HG02884 (cell line): Measurements from ENCODE around the gene PRKN.
"Not testable (repeated sequence)": the region's sequence is repeated elsewhere in the genome, so short reads cannot be mapped to it uniquely, and the experiment has no call there.

ENCODE experiments used
- ATAC-seq: cut with Tn5 transposase; IDR thresholded peaks from one replicate; pipeline ENCODE4 v1.9.1; 2021; ENCODE audit warnings: mild to moderate bottlenecking, moderate library complexity; ENCODE audit not compliant: unreplicated experiment

The PRKN gene

GRCh38 chr6:161313940-161314509 lies 1413.5 kb downstream of the PRKN start:
- no peak for ATAC-seq

DNA sequence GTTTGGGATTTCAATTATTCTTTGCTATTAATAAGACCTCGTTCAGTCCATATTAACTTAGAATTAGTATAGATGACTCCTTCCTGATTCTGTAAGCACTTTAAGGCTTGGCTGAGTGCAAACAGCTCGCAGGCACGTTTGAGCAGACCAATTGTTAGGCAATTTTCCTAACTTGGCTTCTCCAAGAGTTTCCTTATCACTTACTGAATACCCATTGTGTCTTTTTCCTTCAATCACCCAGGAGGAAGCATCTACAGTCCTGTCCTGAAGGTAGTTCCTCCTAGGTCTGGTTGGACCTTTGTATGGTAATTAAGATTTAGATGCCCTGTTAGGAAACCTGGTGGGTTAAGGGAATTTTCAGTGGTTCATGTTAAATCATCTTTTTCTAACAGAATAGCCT lies 1414.1 kb downstream of the PRKN start:
- not testable (repeated sequence) for ATAC-seq

DNA sequence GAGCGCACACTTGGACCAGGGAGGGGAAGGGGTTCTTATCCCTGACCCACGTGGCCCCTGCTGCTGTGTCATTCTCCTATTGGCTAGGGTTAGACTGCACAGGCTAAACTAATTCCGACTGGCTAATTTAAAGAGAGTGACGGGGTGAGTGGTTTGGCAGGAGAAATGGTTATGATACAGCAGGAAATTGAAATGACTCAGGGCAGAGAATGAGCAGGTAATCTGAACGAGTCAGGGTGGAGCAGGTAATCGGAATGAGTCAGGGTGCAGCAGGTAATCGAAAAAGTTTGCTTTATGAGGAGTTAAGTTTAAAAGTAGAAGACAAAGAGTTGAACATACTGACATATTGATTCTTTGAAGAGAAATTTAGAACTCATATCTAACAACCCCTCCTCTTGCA lies 1417.8 kb downstream of the PRKN start:
- not testable (repeated sequence) for ATAC-seq

DNA sequence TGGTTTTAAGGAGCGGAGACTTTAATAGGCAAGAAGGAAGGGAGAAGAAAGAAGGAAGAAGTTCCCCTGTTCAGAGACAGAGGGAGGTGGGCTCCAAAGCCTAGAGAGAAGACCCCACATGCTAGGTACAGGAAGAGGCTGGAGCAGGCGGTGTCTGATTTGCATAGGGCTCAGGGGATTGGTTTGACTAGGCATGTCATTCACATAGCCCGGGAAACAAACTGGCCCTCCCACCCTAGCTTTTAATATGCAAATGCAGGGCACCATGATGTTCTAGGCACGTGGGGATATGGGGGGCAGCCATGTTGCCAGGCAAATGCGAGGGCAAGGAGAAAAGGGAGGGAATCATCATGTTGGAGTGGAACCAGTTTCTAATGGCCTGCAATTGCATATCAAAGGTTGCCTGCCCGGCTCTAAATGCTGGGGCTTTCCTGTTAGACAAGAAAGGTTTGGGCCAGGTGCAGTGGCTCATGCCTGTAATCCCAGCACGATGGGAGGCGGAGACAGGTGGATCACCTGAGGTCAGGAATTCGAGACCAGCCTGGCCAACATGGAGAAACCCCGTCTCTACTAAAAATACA lies 1419.4 kb downstream of the PRKN start:
- ATAC-seq = no peak

DNA sequence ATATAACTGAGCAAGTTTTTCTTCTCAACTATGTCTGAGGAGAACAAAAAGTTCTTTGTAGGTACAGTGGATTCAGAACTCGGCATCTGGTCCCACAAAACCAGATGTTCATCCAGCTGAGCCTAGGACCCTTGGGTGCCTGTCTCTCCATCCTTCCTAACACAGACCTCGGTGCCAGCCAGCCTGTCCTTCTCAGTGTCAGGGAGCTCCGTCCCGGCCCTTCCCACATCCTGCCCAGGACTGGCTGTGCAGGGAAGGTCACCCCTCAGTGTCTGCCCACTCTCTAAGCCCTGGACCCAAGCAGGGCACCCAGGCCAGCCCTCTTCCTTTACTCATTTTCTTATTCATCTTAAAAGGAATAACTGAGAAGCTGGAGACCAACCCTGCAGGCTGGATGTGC lies 1421.7 kb downstream of the PRKN start:
- no peak for ATAC-seq

GRCh38 chr6:161303628-161304340 lies 1423.8 kb downstream of the PRKN start:
- ATAC-seq = no peak

DNA sequence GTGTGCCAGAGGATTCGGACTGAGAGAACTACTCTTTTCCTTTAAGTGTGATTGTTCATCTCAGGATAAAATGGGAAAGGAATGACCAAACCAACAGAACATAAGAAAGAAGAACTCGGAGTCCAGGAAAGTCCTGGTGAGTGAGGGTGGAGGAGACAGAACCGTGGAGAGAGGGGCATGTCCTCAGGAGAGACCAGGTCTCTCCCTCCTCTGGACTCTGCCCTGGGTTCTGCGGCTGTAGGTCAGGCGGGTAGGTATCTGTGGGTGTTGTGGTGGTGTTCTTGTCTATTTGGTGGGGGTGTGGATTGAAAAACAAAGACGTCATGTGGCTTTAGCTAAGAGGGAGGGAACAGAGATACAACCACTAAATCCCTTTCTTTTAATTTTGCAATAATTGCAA lies 1424.6 kb downstream of the PRKN start:
- ATAC-seq = no peak

DNA sequence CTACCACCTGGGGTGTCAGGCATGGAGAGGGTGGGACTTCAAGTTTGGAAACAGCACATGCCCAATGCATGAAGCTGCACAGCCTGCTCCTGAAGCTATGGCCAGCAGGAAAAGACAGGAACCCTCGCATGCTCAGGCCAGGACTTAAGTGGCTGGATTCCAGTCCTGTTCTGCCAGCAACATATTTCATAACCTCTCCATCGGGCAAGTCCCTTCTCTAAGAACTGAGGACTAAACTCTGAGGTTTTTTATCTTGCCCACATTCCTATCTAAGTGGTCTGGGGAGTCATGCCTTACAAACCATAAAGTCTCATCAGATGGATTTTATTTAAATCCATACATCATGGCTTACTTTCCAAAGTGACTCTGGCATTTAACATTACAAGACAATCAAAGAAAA lies 1426.2 kb downstream of the PRKN start:
- no peak for ATAC-seq

DNA sequence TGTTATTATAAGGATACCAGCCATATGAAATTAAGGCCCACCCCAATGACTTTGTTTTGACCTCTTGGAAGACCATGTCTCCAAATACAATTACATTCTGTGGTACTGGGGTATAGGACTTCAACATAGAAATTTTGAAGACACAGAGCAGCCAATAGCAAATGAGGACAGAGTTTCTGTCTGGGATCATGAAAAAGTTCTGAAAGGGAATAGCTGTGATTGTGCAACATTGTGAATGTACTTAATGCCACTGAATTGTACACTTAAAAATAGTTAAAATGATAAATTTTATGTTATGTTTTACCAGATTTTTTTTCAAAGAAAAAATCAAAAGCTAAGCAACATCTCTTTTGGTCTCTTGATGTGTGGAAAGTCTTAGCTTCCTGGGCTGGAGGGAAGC lies 1426.7 kb downstream of the PRKN start:
- ATAC-seq = no peak

- no peak for ATAC-seq
These were observed 1427.8 kb downstream of the PRKN start for GRCh38 chr6:161299726-161300125.
